Tibial nerve (tissue), 3 donors: Measurements from ENCODE around the gene MED22.

Source experiments
- POLR2A ChIP-seq, 2 donors: fragments of 450-650 bp; IDR thresholded peaks; one replicate each; pipeline ENCODE4 v1.6.1; 2017; ENCODE audit warnings: antibody characterized with exemption in 2 of 2, mild to moderate bottlenecking in 2 of 2, moderate library complexity in 2 of 2
- TF ChIP-seq, protein P1 (sequence below), 5 experiments: fragments of 200-600 bp in 3 of 5; fragments of 450-650 bp in 2 of 5; sonication (generic) in 3 of 5; IDR thresholded peaks; one replicate each; pipeline ENCODE4 v1.5.1; 2016 to 2019; ENCODE audit warnings: antibody characterized with exemption in 5 of 5, mild to moderate bottlenecking in 3 of 5, moderate library complexity in 2 of 5

GRCh38 chr9:133348718-133349573, 1.0 kb upstream of the MED22 start:
- TF ChIP-seq POLR2A (IDR thresholded peaks at IDR 0.05): no peak
- TF ChIP-seq, protein P1, sequence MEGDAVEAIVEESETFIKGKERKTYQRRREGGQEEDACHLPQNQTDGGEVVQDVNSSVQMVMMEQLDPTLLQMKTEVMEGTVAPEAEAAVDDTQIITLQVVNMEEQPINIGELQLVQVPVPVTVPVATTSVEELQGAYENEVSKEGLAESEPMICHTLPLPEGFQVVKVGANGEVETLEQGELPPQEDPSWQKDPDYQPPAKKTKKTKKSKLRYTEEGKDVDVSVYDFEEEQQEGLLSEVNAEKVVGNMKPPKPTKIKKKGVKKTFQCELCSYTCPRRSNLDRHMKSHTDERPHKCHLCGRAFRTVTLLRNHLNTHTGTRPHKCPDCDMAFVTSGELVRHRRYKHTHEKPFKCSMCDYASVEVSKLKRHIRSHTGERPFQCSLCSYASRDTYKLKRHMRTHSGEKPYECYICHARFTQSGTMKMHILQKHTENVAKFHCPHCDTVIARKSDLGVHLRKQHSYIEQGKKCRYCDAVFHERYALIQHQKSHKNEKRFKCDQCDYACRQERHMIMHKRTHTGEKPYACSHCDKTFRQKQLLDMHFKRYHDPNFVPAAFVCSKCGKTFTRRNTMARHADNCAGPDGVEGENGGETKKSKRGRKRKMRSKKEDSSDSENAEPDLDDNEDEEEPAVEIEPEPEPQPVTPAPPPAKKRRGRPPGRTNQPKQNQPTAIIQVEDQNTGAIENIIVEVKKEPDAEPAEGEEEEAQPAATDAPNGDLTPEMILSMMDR (IDR thresholded peaks at IDR 0.05): no peak
